Suppressor macrophage treated with lipopolysaccharide for 4 hours (primary cell): ENCODE results near the gene RIPK4.

Experiments used
- DNase-seq: peaks from one replicate; pipeline ENCODE4 v3.0.0-alpha.2; 2020

The RIPK4 gene

GRCh38 chr21:41767606-41768436, 969 bp upstream of the RIPK4 start:
- DNase-seq: no peak

GRCh38 chr21:41765973-41766882, 624 bp downstream of the RIPK4 start:
- DNase-seq: no peak

GRCh38 chr21:41765420-41765821, 1.4 kb downstream of the RIPK4 start:
- DNase-seq: no peak

- no peak for DNase-seq
Measured at GRCh38 chr21:41764558-41765419, 2.1 kb downstream of the RIPK4 start.

GRCh38 chr21:41763996-41764395, 2.9 kb downstream of the RIPK4 start:
- no peak for DNase-seq

- no peak for DNase-seq
Measured at GRCh38 chr21:41763398-41763931, 3.4 kb downstream of the RIPK4 start.

- DNase-seq: no peak
Measured at GRCh38 chr21:41762753-41763152, 4.1 kb downstream of the RIPK4 start.

GRCh38 chr21:41761934-41762635, 4.8 kb downstream of the RIPK4 start:
- DNase-seq: peak; percentile 88

- peak; percentile 92 for DNase-seq
Measured at GRCh38 chr21:41761211-41761933, 5.5 kb downstream of the RIPK4 start.

- no peak for DNase-seq
Measured at GRCh38 chr21:41760411-41760810, 6.4 kb downstream of the RIPK4 start.

GRCh38 chr21:41759926-41760325, 6.9 kb downstream of the RIPK4 start:
- DNase-seq: no peak

- no peak for DNase-seq
Measured at GRCh38 chr21:41759214-41759840, 7.5 kb downstream of the RIPK4 start.

GRCh38 chr21:41758550-41758949, 8.3 kb downstream of the RIPK4 start:
- no peak for DNase-seq

GRCh38 chr21:41755934-41756773, 10.7 kb downstream of the RIPK4 start:
- no peak for DNase-seq

- no peak for DNase-seq
Measured at GRCh38 chr21:41755258-41755933, 11.5 kb downstream of the RIPK4 start.

- no peak for DNase-seq
Measured at GRCh38 chr21:41754479-41754891, 12.4 kb downstream of the RIPK4 start.

GRCh38 chr21:41753006-41753898, 13.6 kb downstream of the RIPK4 start:
- no peak for DNase-seq

- DNase-seq: peak; percentile 31
Measured at GRCh38 chr21:41752231-41752681, 14.6 kb downstream of the RIPK4 start.
